Breast epithelium (tissue), 4 donors: Measurements from ENCODE around the gene CWC27. TPM values are rescaled to one million over a fixed set of nuclear protein-coding genes. Genes with fewer than 3 reads are reported as not detected.

Experiments used
- DNase-seq, 2 donors: peaks; one replicate each; pipeline ENCODE4 v3.0.0-alpha.2; 2019; ENCODE audit warnings: low spot score in 2 of 2
- H3K27ac ChIP-seq, 2 donors: fragments of 200-600 bp; sonication (generic) in 1 of 2; one replicate each; pipeline ENCODE4 v1.5.1; 2016 to 2019; ENCODE audit warnings: mild to moderate bottlenecking in 1 of 2
- H3K27me3 ChIP-seq, 2 donors: fragments of 200-600 bp; sonication (generic) in 1 of 2; one replicate each; pipeline versions ENCODE4 v1.5.1 to v1.6.0; 2017 to 2019; ENCODE audit warnings: control low read depth in 1 of 2, mild to moderate bottlenecking in 1 of 2
- H3K36me3 ChIP-seq: fragments of 200-600 bp; one replicate; pipeline ENCODE4 v1.5.1; 2019
- H3K4me1 ChIP-seq, 2 donors: fragments of 200-600 bp; sonication (generic); one replicate each; pipeline ENCODE4 v1.5.1; 2016 to 2019; ENCODE audit warnings: control low read depth in 1 of 2
- H3K4me3 ChIP-seq, 3 donors: fragments of 200-600 bp; sonication (generic); 1 replicate in 2 of 3; 2 replicates in 1 of 3; pipeline ENCODE4 v1.5.1; 2016 to 2019; ENCODE audit warnings: mild to moderate bottlenecking in 3 of 3, moderate library complexity in 2 of 3
- H3K9me3 ChIP-seq, 2 donors: fragments of 200-600 bp; sonication (generic) in 1 of 2; one replicate each; pipeline ENCODE4 v1.5.1; 2016 to 2019; ENCODE audit warnings: control low read depth in 1 of 2
- CTCF ChIP-seq, 3 donors: fragments of 450-650 bp; IDR thresholded peaks; one replicate each; pipeline ENCODE4 v1.5.1; 2016 to 2017; ENCODE audit warnings: antibody characterized with exemption in 3 of 3, mild to moderate bottlenecking in 3 of 3, moderate library complexity in 3 of 3
- POLR2A ChIP-seq: fragments of 450-650 bp; IDR thresholded peaks from one replicate; pipeline ENCODE4 v1.6.1; 2016; ENCODE audit warnings: antibody characterized with exemption, mild to moderate bottlenecking, moderate library complexity
- POLR2AphosphoS5 ChIP-seq, 3 donors: sonication (generic); formaldehyde crosslinking; IDR thresholded peaks; one replicate each; pipeline ENCODE4 v1.6.1; 2017; ENCODE audit warnings: antibody characterized with exemption in 3 of 3
- intact Hi-C: fragments of 100-400 bp; cut with DNase I; formaldehyde crosslinking; loops from one replicate; pipeline ENCODE4 v1.15.1; 2023; ENCODE audit warnings: low total_unique reads
- total RNA-seq, 3 donors: library from RNA; depleted of rRNA; stranded (reverse); fragments of >200 nt; gene quantifications; one replicate each; pipeline ENCODE4 v1.1.0, GENCODE V29; 2016

The CWC27 gene
- total RNA-seq, 3 donors from 2014 or later = 10.6 to 19.9 (median 18.0) TPM

- H3K4me1 ChIP-seq = no peaks in the 10 kb centered on the region
- H3K9me3 ChIP-seq = no peaks in the 10 kb centered on the region
- no peak for TF ChIP-seq POLR2AphosphoS5 (IDR thresholded peaks at IDR 0.05)
- TF ChIP-seq CTCF (IDR thresholded peaks at IDR 0.05) = no peak
- TF ChIP-seq POLR2A = no peak
- H3K27ac ChIP-seq = no peak overlapping the region
- intact Hi-C loops = no loop called here
- DNase-seq = no peak
- H3K27me3 ChIP-seq = no peaks in the 10 kb centered on the region
- H3K36me3 ChIP-seq = no peaks in the 10 kb centered on the region
- H3K4me3 ChIP-seq = no peak overlapping the region
Measured at GRCh38 chr5:64742821-64743220, 25.9 kb upstream of the CWC27 start.

- no peaks in the 10 kb centered on the region for H3K27me3 ChIP-seq
- DNase-seq = no peak
- no peaks in the 10 kb centered on the region for H3K36me3 ChIP-seq
- intact Hi-C loops = no loop called here
- no peak overlapping the region for H3K4me3 ChIP-seq
- H3K4me1 ChIP-seq = no peaks in the 10 kb centered on the region
- no peaks in the 10 kb centered on the region for H3K9me3 ChIP-seq
- H3K27ac ChIP-seq = no peak overlapping the region
- TF ChIP-seq POLR2A (no peak), CTCF (IDR thresholded peaks at IDR 0.05) (no peak), POLR2AphosphoS5 (IDR thresholded peaks at IDR 0.05) (no peak)
Measured at GRCh38 chr5:64744914-64745313, 23.8 kb upstream of the CWC27 start.

- H3K9me3 ChIP-seq = no peaks in the 10 kb centered on the region
- TF ChIP-seq CTCF (IDR thresholded peaks at IDR 0.05) (no peak), POLR2A (no peak), POLR2AphosphoS5 (IDR thresholded peaks at IDR 0.05) (no peak)
- no peaks in the 10 kb centered on the region for H3K36me3 ChIP-seq
- H3K27ac ChIP-seq = no peak overlapping the region
- DNase-seq = no peak
- H3K4me1 ChIP-seq = no peaks in the 10 kb centered on the region
- intact Hi-C loops = no loop called here
- H3K27me3 ChIP-seq = no peaks in the 10 kb centered on the region
- no peak overlapping the region for H3K4me3 ChIP-seq
Measured at GRCh38 chr5:64746446-64746845, 22.3 kb upstream of the CWC27 start.

- H3K27ac ChIP-seq = no peak overlapping the region
- no peak for TF ChIP-seq POLR2AphosphoS5 (IDR thresholded peaks at IDR 0.05)
- no peak for TF ChIP-seq CTCF (IDR thresholded peaks at IDR 0.05)
- TF ChIP-seq POLR2A = no peak
Measured at GRCh38 chr5:64749385-64749784, 19.3 kb upstream of the CWC27 start.

GRCh38 chr5:64754066-64754465, 14.7 kb upstream of the CWC27 start:
- TF ChIP-seq POLR2A (no peak), POLR2AphosphoS5 (IDR thresholded peaks at IDR 0.05) (no peak), CTCF (IDR thresholded peaks at IDR 0.05) (no peak)
- Histone ChIP-seq H3K9me3 (no peaks in the 10 kb centered on the region), H3K27me3 (no peaks in the 10 kb centered on the region), H3K27ac (no peak overlapping the region), H3K4me1 (no peaks in the 10 kb centered on the region), H3K4me3 (no peak overlapping the region), H3K36me3 (no peaks in the 10 kb centered on the region)
- no peak for DNase-seq
- intact Hi-C loops = no loop called here

More at GRCh38 chr5:64749385-64749784, 19.3 kb upstream of the CWC27 start:
- no peaks in the 10 kb centered on the region for H3K4me1 ChIP-seq
- no peaks in the 10 kb centered on the region for H3K9me3 ChIP-seq
- intact Hi-C loops = no loop called here
- no peak for DNase-seq
- H3K4me3 ChIP-seq = no peak overlapping the region
- no peaks in the 10 kb centered on the region for H3K27me3 ChIP-seq
- no peaks in the 10 kb centered on the region for H3K36me3 ChIP-seq
